ENCODE results near the gene KIF3A.

GRCh38 chr5:132651838-132652469 is 85.4 kb downstream of the KIF3A start:
- TF ChIP-seq CTCF (IDR thresholded peaks at IDR 0.05; ENCODE audit: poor library complexity, severe bottlenecking) (no peak), POLR2AphosphoS5 (IDR thresholded peaks at IDR 0.05) (no peak), SMC3 (conservative IDR thresholded peaks at IDR 0.05; ENCODE audit: poor library complexity) (no peak), EP300 (conservative IDR thresholded peaks at IDR 0.05; ENCODE audit: poor library complexity, severe bottlenecking) (no peak), RAD21 (conservative IDR thresholded peaks at IDR 0.05) (no peak), EZH2 (IDR thresholded peaks at IDR 0.05; ENCODE audit: borderline replicate concordance, insufficient read depth, low read length, poor library complexity, severe bottlenecking) (no peak), REST (IDR thresholded peaks at IDR 0.05; ENCODE audit: borderline replicate concordance) (no peak), TAF1 (IDR thresholded peaks at IDR 0.05; ENCODE audit: low read depth) (no peak)

All from neural cell (in vitro differentiated cells).